Heart left ventricle (tissue), 16 donors: ENCODE data around the gene ISG20. TPM values are rescaled to one million over a fixed set of nuclear protein-coding genes. Genes with fewer than 3 reads are reported as not detected.

ENCODE experiments used
- ATAC-seq, 4 donors: fragments of 200-7000 bp; cut with Tn5 transposase; one replicate each; pipeline ENCODE4 v1.9.1; 2020 to 2022; ENCODE audit warnings: moderate library complexity in 4 of 4, mild to moderate bottlenecking in 3 of 4, moderate number of reproducible peaks in 1 of 4
- DNase-seq, 5 donors: peaks; one replicate each; pipeline ENCODE4 v3.0.0-alpha.2; 2020
- H3K27ac ChIP-seq, 12 donors: fragments of 200-600 bp; sonication (generic) in 4 of 12; one replicate each; pipeline versions ENCODE4 v1.5.0 to v1.8.0; 2016 to 2022; ENCODE audit warnings: mild to moderate bottlenecking in 2 of 12
- H3K27me3 ChIP-seq, 9 donors: fragments of 200-600 bp; sonication (generic) in 2 of 9; one replicate each; pipeline versions ENCODE4 v1.5.1 to v1.8.0; 2016 to 2022; ENCODE audit warnings: mild to moderate bottlenecking in 3 of 9
- H3K36me3 ChIP-seq, 9 donors: fragments of 200-600 bp; sonication (generic) in 2 of 9; one replicate each; pipeline versions ENCODE4 v1.5.0 to v1.8.0; 2018 to 2022; ENCODE audit warnings: mild to moderate bottlenecking in 2 of 9
- H3K4me1 ChIP-seq, 12 donors: fragments of 200-600 bp; sonication (generic) in 4 of 12; one replicate each; pipeline versions ENCODE4 v1.5.0 to v1.8.0; 2016 to 2022; ENCODE audit warnings: mild to moderate bottlenecking in 3 of 12
- H3K4me3 ChIP-seq, 12 donors: fragments of 200-600 bp; sonication (generic) in 4 of 12; one replicate each; pipeline versions ENCODE4 v1.5.0 to v1.8.0; 2017 to 2022; ENCODE audit warnings: mild to moderate bottlenecking in 9 of 12, moderate library complexity in 4 of 12
- H3K9me3 ChIP-seq, 12 donors: fragments of 200-600 bp; sonication (generic) in 4 of 12; one replicate each; pipeline versions ENCODE4 v1.5.0 to v1.8.0; 2016 to 2022; ENCODE audit warnings: mild to moderate bottlenecking in 1 of 12
- POLR2A ChIP-seq, 2 donors: fragments of 450-650 bp; IDR thresholded peaks; one replicate each; pipeline ENCODE4 v1.6.1; 2017; ENCODE audit warnings: antibody characterized with exemption in 2 of 2, mild to moderate bottlenecking in 2 of 2, moderate library complexity in 2 of 2
- WGBS, 4 donors: extraction: QIAGEN DNeasy Blood & Tissue Kit in 2 of 4; methylation state at CpG; one replicate each; pipeline versions ENCODE4 v1.1.5 to v1.1.7; 2013 to 2018; 5-methylcytosine and 5-hydroxymethylcytosine counted together
- intact Hi-C, 10 donors: fragments of 100-400 bp; cut with DNase I; formaldehyde crosslinking; loops; one replicate each; pipeline versions ENCODE4 v1.11.1 to v1.14.2; 2022
- polyA plus RNA-seq, 2 donors: library from polyadenylated mRNA; stranded (reverse); fragments of 200-250 nt; gene quantifications; one replicate each; pipeline ENCODE4 v1.2.3, GENCODE V29; 2013
- total RNA-seq, 9 donors: library from RNA; depleted of rRNA in 2 of 9; stranded (reverse); fragments of >200 nt in 2 of 9; fragmentation: NEBNext Ultra II Directional in 3 of 9; extraction: Animal tissue kit (Norgen Biotek cat#: 25700) in 3 of 9; gene quantifications; one replicate each; pipeline versions ENCODE4 v1.1.0 to v1.2.4, GENCODE V29; 2016 to 2023
- TF ChIP-seq, protein P1 (sequence below), 12 donors: fragments of 200-600 bp; sonication (generic) in 4 of 12; IDR thresholded peaks; one replicate each; pipeline versions ENCODE4 v1.5.0 to v1.8.0; 2018 to 2022; ENCODE audit warnings: antibody characterized with exemption in 12 of 12, mild to moderate bottlenecking in 5 of 12
- donor health status: ischemic (EF 13 %, LVEDD 7.1; RV severe dilation, severe dysfunction).
- donor health status: healthy with polysubstance abuse.
- donor health status: DM: no; HTN: yes; CAD: no.
- donor health status: DM: no; HTN: no; CAD: no.
- donor health status: ischemic (EF 25% LVEDD 6.9; RV normal size, moderate dysfunction).
- donor health status: ischemic (EF 25% LVEDD 5.7; RV mildly dilated, moderate dysfunction).
- donor health status: healthy.
- donor health status: DM: yes; HTN: yes; CAD: no.
- donor health status: ischemic (EF 35%, LVEDD 5.7; RV mildly dilated, moderate dysfunction).
- donor health status: nonischemic (EF 11% LVEDD 7.7; RV severe dilation, severe dysfunction).
- donor health status: DM: yes; HTN: yes; CAD: no.
- donor health status: PGD.
- donor health status: ischemic (EF 29% LVEDD 5.4; RV normal size, mild dysfunction).
- donor health status: nonischemic (EF 23%, LVEDD 6.1; RV moderate dilation, normal function).

Gene ISG20
- total and polyA plus RNA-seq, 11 donors = 1.5 to 24.2 (median 4.9) TPM

DNA sequence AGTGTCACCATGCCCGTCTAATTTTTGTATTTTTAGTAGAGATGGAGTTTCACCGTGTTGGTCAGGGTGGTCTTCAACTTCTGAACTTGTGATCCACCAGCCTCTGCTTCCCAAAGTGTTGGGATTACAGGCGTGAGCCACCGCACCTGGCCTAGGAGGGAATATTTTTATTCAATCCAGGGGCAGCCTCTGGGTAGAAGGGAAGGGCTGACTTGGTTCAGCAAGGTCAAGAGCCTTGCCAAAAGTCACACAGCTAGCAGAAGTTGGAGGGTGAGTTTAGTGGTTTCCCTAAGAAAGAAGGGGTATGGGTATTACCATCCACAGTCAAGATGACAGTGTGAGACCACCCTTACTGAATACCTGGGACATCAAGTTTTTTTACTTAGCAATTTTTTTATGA is 22.6 kb upstream of the ISG20 start:
- ATAC-seq (no peak), DNase-seq (no peak)
- Histone ChIP-seq H3K4me1 (peaks cover 0 to 6% (median 4%) of the 10 kb centered on the region in 12 donors), H3K4me3 (no peak overlapping the region), H3K9me3 (no peaks in the 10 kb centered on the region), H3K27ac (no peak overlapping the region), H3K27me3 (peaks cover 0 to 2% (median 0%) of the 10 kb centered on the region in 9 donors), H3K36me3 (no peaks in the 10 kb centered on the region)
- intact Hi-C loops = loop anchor here in 1 of 10 donors (10.0 kb wide), 1 partner anchor 71 kb away; the partner anchor contains the start of gene DET1
- 79 to 90% (median 83%) methylated on average over 4 of the region's 4 CpGs for WGBS, 4 donors
- no peak for TF ChIP-seq POLR2A (IDR thresholded peaks at IDR 0.05)
- TF ChIP-seq, protein P1, sequence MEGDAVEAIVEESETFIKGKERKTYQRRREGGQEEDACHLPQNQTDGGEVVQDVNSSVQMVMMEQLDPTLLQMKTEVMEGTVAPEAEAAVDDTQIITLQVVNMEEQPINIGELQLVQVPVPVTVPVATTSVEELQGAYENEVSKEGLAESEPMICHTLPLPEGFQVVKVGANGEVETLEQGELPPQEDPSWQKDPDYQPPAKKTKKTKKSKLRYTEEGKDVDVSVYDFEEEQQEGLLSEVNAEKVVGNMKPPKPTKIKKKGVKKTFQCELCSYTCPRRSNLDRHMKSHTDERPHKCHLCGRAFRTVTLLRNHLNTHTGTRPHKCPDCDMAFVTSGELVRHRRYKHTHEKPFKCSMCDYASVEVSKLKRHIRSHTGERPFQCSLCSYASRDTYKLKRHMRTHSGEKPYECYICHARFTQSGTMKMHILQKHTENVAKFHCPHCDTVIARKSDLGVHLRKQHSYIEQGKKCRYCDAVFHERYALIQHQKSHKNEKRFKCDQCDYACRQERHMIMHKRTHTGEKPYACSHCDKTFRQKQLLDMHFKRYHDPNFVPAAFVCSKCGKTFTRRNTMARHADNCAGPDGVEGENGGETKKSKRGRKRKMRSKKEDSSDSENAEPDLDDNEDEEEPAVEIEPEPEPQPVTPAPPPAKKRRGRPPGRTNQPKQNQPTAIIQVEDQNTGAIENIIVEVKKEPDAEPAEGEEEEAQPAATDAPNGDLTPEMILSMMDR (IDR thresholded peaks at IDR 0.05) = no peak

DNA sequence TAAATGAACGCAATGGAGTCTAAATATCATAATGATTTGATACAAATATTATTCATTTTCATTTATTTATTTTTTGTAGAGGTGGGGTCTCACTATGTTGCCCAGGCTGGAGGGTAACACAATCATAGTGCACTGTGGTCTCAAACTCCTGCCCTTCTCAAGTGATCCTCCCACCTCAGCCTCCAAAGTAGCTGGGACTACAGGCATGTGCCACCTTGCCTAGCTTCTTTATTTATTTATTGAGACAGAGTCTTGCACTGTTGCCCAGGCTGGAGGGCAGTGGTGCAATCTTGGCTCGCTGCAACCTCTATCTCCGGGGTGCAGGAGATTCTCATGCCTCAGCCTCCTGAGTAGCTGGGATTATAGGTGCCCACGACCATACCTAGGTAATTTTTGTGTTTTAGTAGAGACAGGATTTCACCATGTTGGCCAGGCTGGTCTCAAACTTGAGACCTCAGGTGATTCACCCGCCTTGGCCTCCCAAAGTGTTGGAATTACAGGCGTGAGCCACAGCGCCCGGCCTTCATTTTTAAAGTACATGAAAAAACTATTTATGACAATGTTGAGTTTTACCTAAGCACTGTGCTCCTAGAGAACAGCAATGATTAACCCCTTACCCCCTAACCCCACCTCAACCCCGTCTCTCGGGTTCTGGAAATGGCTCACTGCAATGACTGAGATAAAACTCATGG is 21.6 kb upstream of the ISG20 start:
- ATAC-seq (no peak), DNase-seq (no peak)
- peaks cover 3 to 14% (median 9%) of the 10 kb centered on the region in 12 donors for H3K4me1 ChIP-seq
- H3K27me3 ChIP-seq = peaks cover 0 to 2% (median 0%) of the 10 kb centered on the region in 9 donors
- no peak overlapping the region for H3K27ac ChIP-seq
- no peaks in the 10 kb centered on the region for H3K9me3 ChIP-seq
- 89 to 96% (median 92%) methylated on average over 10 of the region's 10 CpGs for WGBS, 4 donors
- TF ChIP-seq POLR2A (IDR thresholded peaks at IDR 0.05) = no peak
- TF ChIP-seq, protein P1 (IDR thresholded peaks at IDR 0.05) = no peak
- intact Hi-C loops = loop anchor here in 1 of 10 donors (10.0 kb wide), 1 partner anchor 72 kb away; the partner anchor contains the start of gene DET1
- H3K4me3 ChIP-seq = no peak overlapping the region
- H3K36me3 ChIP-seq = no peaks in the 10 kb centered on the region

DNA sequence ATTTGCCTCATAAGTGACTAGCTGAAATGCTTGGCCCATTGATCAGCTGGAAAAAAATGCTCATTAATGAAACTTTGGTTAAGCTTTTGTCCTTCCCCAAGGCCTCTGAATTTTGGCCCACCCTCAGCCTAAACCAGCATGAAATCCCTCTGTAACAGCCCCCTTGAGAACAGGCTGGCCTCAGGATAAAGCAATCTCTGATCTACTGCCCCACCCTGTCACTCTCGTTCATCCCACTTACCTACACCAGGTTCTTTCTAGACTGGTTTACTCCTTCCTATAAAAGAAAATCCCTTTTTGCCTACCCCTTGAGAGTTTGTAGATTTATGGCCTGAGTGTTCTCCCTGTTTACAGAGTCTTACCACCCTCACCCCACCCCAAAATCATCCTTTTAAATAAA is 21.0 kb upstream of the ISG20 start:
- WGBS, 4 donors = 48 to 82% (median 56%) methylated on average over 1 of the region's 1 CpG
- Histone ChIP-seq H3K27me3 (peaks cover 0 to 2% (median 0%) of the 10 kb centered on the region in 9 donors), H3K36me3 (no peaks in the 10 kb centered on the region), H3K9me3 (no peaks in the 10 kb centered on the region), H3K4me3 (no peak overlapping the region), H3K27ac (no peak overlapping the region), H3K4me1 (peaks cover 3 to 19% (median 14%) of the 10 kb centered on the region in 12 donors)
- ATAC-seq (no peak), DNase-seq (no peak)
- TF ChIP-seq, protein P1 (IDR thresholded peaks at IDR 0.05) = no peak
- no peak for TF ChIP-seq POLR2A (IDR thresholded peaks at IDR 0.05)
- intact Hi-C loops = loop anchor here in 1 of 10 donors (10.0 kb wide), 1 partner anchor 73 kb away; the partner anchor contains the start of gene DET1

DNA sequence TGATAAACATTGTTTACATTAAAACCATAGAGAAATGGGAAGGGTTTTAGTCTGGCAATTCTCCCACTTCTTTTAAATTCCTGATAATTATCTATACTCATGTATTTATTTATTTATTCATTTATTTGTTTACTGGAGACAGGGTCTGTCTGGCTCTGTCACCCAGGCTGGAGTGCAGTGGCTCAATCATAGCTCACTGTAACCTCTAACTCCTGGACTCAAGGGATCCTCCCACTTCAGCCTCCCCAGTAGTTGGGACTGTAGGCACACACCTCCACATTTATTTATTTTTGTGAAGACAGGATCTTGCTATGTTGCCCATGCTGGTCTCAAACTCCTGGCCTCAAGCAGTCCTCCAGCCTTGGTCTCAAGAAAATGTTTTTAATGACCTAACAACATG is 20.1 kb upstream of the ISG20 start:
- Histone ChIP-seq H3K4me1 (peaks cover 3 to 24% (median 18%) of the 10 kb centered on the region in 12 donors), H3K9me3 (no peaks in the 10 kb centered on the region), H3K27ac (no peak overlapping the region), H3K4me3 (no peak overlapping the region), H3K27me3 (peaks cover 0 to 2% (median 0%) of the 10 kb centered on the region in 9 donors), H3K36me3 (no peaks in the 10 kb centered on the region)
- TF ChIP-seq, protein P1 (IDR thresholded peaks at IDR 0.05) = no peak
- no peak for TF ChIP-seq POLR2A (IDR thresholded peaks at IDR 0.05)
- ATAC-seq (no peak), DNase-seq (no peak)
- intact Hi-C loops = loop anchor here in 1 of 10 donors (10.0 kb wide), 1 partner anchor 74 kb away; the partner anchor contains the start of gene DET1
